SK-N-SH (cell line): ENCODE results near the gene ALPL. TPM values are rescaled to one million over a fixed set of nuclear protein-coding genes. Genes with fewer than 3 reads are reported as not detected.

Experiments
- CTCF ChIA-PET: fragments of 300-600, 350-600 bp; formaldehyde crosslinking; extraction: SDS; loops from one replicate; lab custom pipeline; 2021; lab: Yijun Ruan, JAX
- POLR2A ChIA-PET: fragments of 350-600 bp; sonication (Branson Sonifier 250); formaldehyde crosslinking; extraction: SDS; loops from one replicate; lab custom pipeline; 2020; ENCODE audit warnings: antibody characterized with exemption, inconsistent platforms; lab: Yijun Ruan, JAX
- DNase-seq: peaks from one replicate; pipeline ENCODE4 v3.0.0; 2012
- H2AFZ ChIP-seq: fragments of 200-600 bp; sonication (generic); 2 replicates; pipeline ENCODE4 v1.8.1; 2016; ENCODE audit warnings: antibody characterized with exemption, mild to moderate bottlenecking, low read depth
- H3F3A ChIP-seq: fragments of 200-600 bp; sonication (generic); replicated peaks from 2 replicates; pipeline ENCODE3; 2016; ENCODE audit warnings: antibody characterized with exemption, mild to moderate bottlenecking; ENCODE audit not compliant: insufficient read depth
- H3K27ac ChIP-seq, 2 experiments: fragments of 200-500 bp in 1 of 2; fragments of 200-600 bp in 1 of 2; sonication (Bioruptor generic) in 1 of 2; sonication (generic), shearing (Covaris generic) in 1 of 2; 2 replicates each; pipeline versions ENCODE4 v1.5.1 to v1.6.1; 2014 to 2016; ENCODE audit warnings: low read depth in 2 of 2, inconsistent platforms in 1 of 2, low read length in 1 of 2, mild to moderate bottlenecking in 1 of 2, mixed read lengths in 1 of 2
- H3K27me3 ChIP-seq: fragments of 200-600 bp; sonication (generic), shearing (Covaris generic); 2 replicates; pipeline ENCODE4 v1.6.1; 2016; ENCODE audit warnings: mixed run types; ENCODE audit not compliant: insufficient read depth
- H3K36me3 ChIP-seq, 2 experiments: fragments of 200-500 bp in 1 of 2; fragments of 200-600 bp in 1 of 2; sonication (Bioruptor generic) in 1 of 2; sonication (generic) in 1 of 2; replicated peaks in 1 of 2; 2 replicates each; pipeline versions ENCODE3 to v1.5.1; 2014 to 2016; ENCODE audit warnings: low read length in 1 of 2, mild to moderate bottlenecking in 1 of 2; ENCODE audit not compliant: insufficient read depth in 2 of 2, control insufficient read depth in 1 of 2
- H3K4me1 ChIP-seq, 2 experiments: fragments of 200-500 bp in 1 of 2; fragments of 200-600 bp in 1 of 2; sonication (Bioruptor generic) in 1 of 2; sonication (generic), shearing (Covaris generic) in 1 of 2; 2 replicates each; pipeline versions ENCODE4 v1.5.1 to v1.6.1; 2014 to 2016; ENCODE audit warnings: low read depth in 1 of 2, low read length in 1 of 2, mixed run types in 1 of 2; ENCODE audit not compliant: insufficient read depth in 2 of 2, control insufficient read depth in 1 of 2
- H3K4me2 ChIP-seq: fragments of 200-600 bp; sonication (generic), shearing (Covaris generic); 2 replicates; pipeline ENCODE4 v1.6.1; 2017; ENCODE audit warnings: mixed run types
- H3K4me3 ChIP-seq, 2 experiments: fragments of 200-500 bp in 1 of 2; fragments of 200-600 bp in 1 of 2; sonication (Bioruptor generic) in 1 of 2; sonication (generic), shearing (Covaris generic) in 1 of 2; 2 replicates each; pipeline versions ENCODE4 v1.5.1 to v1.8.1; 2014 to 2016; ENCODE audit warnings: low read depth in 2 of 2, inconsistent platforms in 1 of 2, low read length in 1 of 2, mild to moderate bottlenecking in 1 of 2, mixed read lengths in 1 of 2, moderate library complexity in 1 of 2
- H3K79me2 ChIP-seq: fragments of 200-600 bp; sonication (generic); 2 replicates; pipeline ENCODE4 v1.8.1; 2017; ENCODE audit warnings: mild to moderate bottlenecking; ENCODE audit not compliant: insufficient read depth
- H3K9ac ChIP-seq: fragments of 200-600 bp; sonication (generic); 2 replicates; pipeline ENCODE4 v1.6.1; 2017; ENCODE audit warnings: mixed run types
- H3K9me2 ChIP-seq: fragments of 200-600 bp; sonication (generic); 2 replicates; pipeline ENCODE4 v1.6.1; 2017; ENCODE audit warnings: mixed run types
- H3K9me3 ChIP-seq: fragments of 200-600 bp; sonication (generic); 2 replicates; pipeline ENCODE4 v1.6.1; 2017; ENCODE audit warnings: mixed run types, mild to moderate bottlenecking, moderate library complexity
- H4K20me1 ChIP-seq: fragments of 200-600 bp; sonication (generic); 2 replicates; pipeline ENCODE4 v1.6.1; 2017; ENCODE audit warnings: mild to moderate bottlenecking, mixed run types; ENCODE audit not compliant: insufficient read depth
- CTCF ChIP-seq: fragments of 200-600 bp; sonication (generic); IDR thresholded peaks from 2 replicates; pipeline ENCODE4 v1.6.1; 2017; ENCODE audit warnings: antibody characterized with exemption, mild to moderate bottlenecking, moderate library complexity
- FOXJ3 ChIP-seq: sonication (generic); formaldehyde crosslinking; IDR thresholded peaks from 2 replicates; pipeline ENCODE4 v1.5.1; 2020; ENCODE audit warnings: mild to moderate bottlenecking, missing genetic modification reagents
- FOXM1 ChIP-seq: IDR thresholded peaks from 2 replicates; pipeline ENCODE4 v1.4.0; 2012; ENCODE audit warnings: low read depth, mild to moderate bottlenecking
- GATA2 ChIP-seq: sonication (generic); formaldehyde crosslinking; IDR thresholded peaks from 2 replicates; pipeline ENCODE4 v1.5.0; 2020; ENCODE audit warnings: mild to moderate bottlenecking, missing genetic modification reagents
- JUND ChIP-seq: IDR thresholded peaks from 2 replicates; pipeline ENCODE4 v1.4.0; 2012
- MAX ChIP-seq: IDR thresholded peaks from 2 replicates; pipeline ENCODE4 v1.4.0; 2012; ENCODE audit warnings: low read depth
- MEF2A ChIP-seq: IDR thresholded peaks from 2 replicates; pipeline ENCODE4 v1.4.0; 2012; ENCODE audit warnings: low read depth, borderline replicate concordance
- NFIC ChIP-seq: IDR thresholded peaks from 2 replicates; pipeline ENCODE4 v1.4.0; 2012; ENCODE audit warnings: borderline replicate concordance
- POLR2AphosphoS5 ChIP-seq: IDR thresholded peaks from 2 replicates; pipeline ENCODE4 v1.6.1; 2012; ENCODE audit warnings: low read depth, low read length
- RAD21 ChIP-seq: IDR thresholded peaks from 2 replicates; pipeline ENCODE4 v1.6.1; 2012; ENCODE audit warnings: mild to moderate bottlenecking, low read length
- RCOR1 ChIP-seq: fragments of 150-350 bp; IDR thresholded peaks from 2 replicates; pipeline ENCODE4 v1.6.1; 2017; ENCODE audit warnings: antibody characterized with exemption, low read length
- REST ChIP-seq: IDR thresholded peaks from 2 replicates; pipeline ENCODE4 v1.6.1; 2012; ENCODE audit warnings: mild to moderate bottlenecking, low read depth, low read length, moderate library complexity
- YY1 ChIP-seq: IDR thresholded peaks from 2 replicates; pipeline ENCODE4 v1.4.0; 2012; ENCODE audit warnings: low read depth, mild to moderate bottlenecking
- ZBTB33 ChIP-seq: IDR thresholded peaks from 2 replicates; pipeline ENCODE4 v1.4.0; 2012; ENCODE audit warnings: low read depth, borderline replicate concordance
- WGBS: methylation state at CpG from one replicate; pipeline ENCODE4 v1.1.6; 2017; ENCODE audit warnings: low lambda C conversion rate; 5-methylcytosine and 5-hydroxymethylcytosine counted together
- polyA plus RNA-seq, 3 experiments: library from polyadenylated mRNA; depleted of rRNA; stranded (reverse); fragments of >200 nt; gene quantifications; 2 replicates each; pipeline ENCODE4 v1.2.3, GENCODE V29; 2012
- TF ChIP-seq, protein P1 (sequence below): fragments of 150-350 bp; IDR thresholded peaks from 2 replicates; pipeline ENCODE4 v1.6.1; 2016; ENCODE audit warnings: mild to moderate bottlenecking, low read depth, low read length
- TF ChIP-seq, protein P2 (sequence below): IDR thresholded peaks from 2 replicates; pipeline ENCODE4; 2012

ALPL gene
- polyA plus RNA-seq, 1 of the 3 experiments (the other 2 are of a cell fraction): 0.69 TPM

GRCh38 chr1:21576798-21577187 lies 67.6 kb downstream of the ALPL start:
- no peaks in the 10 kb centered on the region for H3F3A ChIP-seq
- H3K4me3 ChIP-seq: no peak overlapping the region
- H4K20me1 ChIP-seq: no peaks in the 10 kb centered on the region
- DNase-seq: no peak
- no peaks in the 10 kb centered on the region for H3K79me2 ChIP-seq
- H3K9ac ChIP-seq: no peak overlapping the region
- ChIA-PET POLR2A (no interaction called here), CTCF (interaction anchor here (1.4 to 2.3 kb wide), 3 partner anchors 18 to 208 kb away, joined by 4 to 9 read pairs (median 5); no protein-coding TSS in a partner anchor)
- 63% methylated on average over 5 of the region's 5 CpGs for WGBS
- no peak overlapping the region for H2AFZ ChIP-seq
- H3K27ac ChIP-seq: no peak overlapping the region
- H3K9me2 ChIP-seq: no peaks in the 10 kb centered on the region
- H3K9me3 ChIP-seq: no peaks in the 10 kb centered on the region
- no peak overlapping the region for H3K4me2 ChIP-seq
- no peaks in the 10 kb centered on the region for H3K27me3 ChIP-seq
- H3K4me1 ChIP-seq: peaks cover 0 to 5% of the 10 kb centered on the region in 2 experiments; a peak in 2 of 4 replicates
- H3K36me3 ChIP-seq: no peaks in the 10 kb centered on the region
- no peak for TF ChIP-seq FOXM1
- TF ChIP-seq YY1: no peak
- TF ChIP-seq JUND: no peak
- TF ChIP-seq FOXJ3 (CRISPR knock-in tag): no peak
- TF ChIP-seq ZBTB33: no peak
- no peak for TF ChIP-seq NFIC
- no peak for TF ChIP-seq RCOR1
- TF ChIP-seq, protein P1, sequence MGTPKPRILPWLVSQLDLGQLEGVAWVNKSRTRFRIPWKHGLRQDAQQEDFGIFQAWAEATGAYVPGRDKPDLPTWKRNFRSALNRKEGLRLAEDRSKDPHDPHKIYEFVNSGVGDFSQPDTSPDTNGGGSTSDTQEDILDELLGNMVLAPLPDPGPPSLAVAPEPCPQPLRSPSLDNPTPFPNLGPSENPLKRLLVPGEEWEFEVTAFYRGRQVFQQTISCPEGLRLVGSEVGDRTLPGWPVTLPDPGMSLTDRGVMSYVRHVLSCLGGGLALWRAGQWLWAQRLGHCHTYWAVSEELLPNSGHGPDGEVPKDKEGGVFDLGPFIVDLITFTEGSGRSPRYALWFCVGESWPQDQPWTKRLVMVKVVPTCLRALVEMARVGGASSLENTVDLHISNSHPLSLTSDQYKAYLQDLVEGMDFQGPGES: no peak
- no peak for TF ChIP-seq CTCF
- TF ChIP-seq, protein P2, sequence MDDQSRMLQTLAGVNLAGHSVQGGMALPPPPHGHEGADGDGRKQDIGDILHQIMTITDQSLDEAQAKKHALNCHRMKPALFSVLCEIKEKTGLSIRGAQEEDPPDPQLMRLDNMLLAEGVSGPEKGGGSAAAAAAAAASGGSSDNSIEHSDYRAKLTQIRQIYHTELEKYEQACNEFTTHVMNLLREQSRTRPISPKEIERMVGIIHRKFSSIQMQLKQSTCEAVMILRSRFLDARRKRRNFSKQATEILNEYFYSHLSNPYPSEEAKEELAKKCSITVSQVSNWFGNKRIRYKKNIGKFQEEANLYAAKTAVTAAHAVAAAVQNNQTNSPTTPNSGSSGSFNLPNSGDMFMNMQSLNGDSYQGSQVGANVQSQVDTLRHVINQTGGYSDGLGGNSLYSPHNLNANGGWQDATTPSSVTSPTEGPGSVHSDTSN: no peak

GRCh38 chr1:21577324-21577723 lies 68.1 kb downstream of the ALPL start:
- ChIA-PET CTCF (interaction anchor here (1.4 to 2.3 kb wide), 3 partner anchors 18 to 209 kb away, joined by 4 to 9 read pairs (median 5); no protein-coding TSS in a partner anchor), POLR2A (no interaction called here)
- WGBS: 82% methylated on average over 6 of the region's 26 CpGs
- Histone ChIP-seq H3F3A (no peaks in the 10 kb centered on the region), H3K4me1 (peaks cover 0 to 5% of the 10 kb centered on the region in 2 experiments; a peak in 2 of 4 replicates), H3K79me2 (no peaks in the 10 kb centered on the region), H3K27me3 (no peaks in the 10 kb centered on the region), H3K36me3 (no peaks in the 10 kb centered on the region), H2AFZ (no peak overlapping the region), H3K9me2 (no peaks in the 10 kb centered on the region), H3K4me3 (no peak overlapping the region), H3K9me3 (no peaks in the 10 kb centered on the region), H3K9ac (no peak overlapping the region), H4K20me1 (no peaks in the 10 kb centered on the region), H3K4me2 (no peak overlapping the region), H3K27ac (no peak overlapping the region)
- no peak for DNase-seq
- TF ChIP-seq REST: no peak
- no peak for TF ChIP-seq MEF2A
- TF ChIP-seq GATA2: no peak
- TF ChIP-seq NFIC: no peak
- TF ChIP-seq RAD21: no peak
- TF ChIP-seq POLR2AphosphoS5: no peak
- TF ChIP-seq MAX: no peak
